ENCODE data around the gene CLVS2.
A peak's percentile ranks its signal among the peaks of the same experiment; 100 is the strongest.

Gene CLVS2, protein sequence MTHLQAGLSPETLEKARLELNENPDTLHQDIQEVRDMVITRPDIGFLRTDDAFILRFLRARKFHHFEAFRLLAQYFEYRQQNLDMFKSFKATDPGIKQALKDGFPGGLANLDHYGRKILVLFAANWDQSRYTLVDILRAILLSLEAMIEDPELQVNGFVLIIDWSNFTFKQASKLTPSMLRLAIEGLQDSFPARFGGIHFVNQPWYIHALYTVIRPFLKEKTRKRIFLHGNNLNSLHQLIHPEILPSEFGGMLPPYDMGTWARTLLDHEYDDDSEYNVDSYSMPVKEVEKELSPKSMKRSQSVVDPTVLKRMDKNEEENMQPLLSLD

DNA sequence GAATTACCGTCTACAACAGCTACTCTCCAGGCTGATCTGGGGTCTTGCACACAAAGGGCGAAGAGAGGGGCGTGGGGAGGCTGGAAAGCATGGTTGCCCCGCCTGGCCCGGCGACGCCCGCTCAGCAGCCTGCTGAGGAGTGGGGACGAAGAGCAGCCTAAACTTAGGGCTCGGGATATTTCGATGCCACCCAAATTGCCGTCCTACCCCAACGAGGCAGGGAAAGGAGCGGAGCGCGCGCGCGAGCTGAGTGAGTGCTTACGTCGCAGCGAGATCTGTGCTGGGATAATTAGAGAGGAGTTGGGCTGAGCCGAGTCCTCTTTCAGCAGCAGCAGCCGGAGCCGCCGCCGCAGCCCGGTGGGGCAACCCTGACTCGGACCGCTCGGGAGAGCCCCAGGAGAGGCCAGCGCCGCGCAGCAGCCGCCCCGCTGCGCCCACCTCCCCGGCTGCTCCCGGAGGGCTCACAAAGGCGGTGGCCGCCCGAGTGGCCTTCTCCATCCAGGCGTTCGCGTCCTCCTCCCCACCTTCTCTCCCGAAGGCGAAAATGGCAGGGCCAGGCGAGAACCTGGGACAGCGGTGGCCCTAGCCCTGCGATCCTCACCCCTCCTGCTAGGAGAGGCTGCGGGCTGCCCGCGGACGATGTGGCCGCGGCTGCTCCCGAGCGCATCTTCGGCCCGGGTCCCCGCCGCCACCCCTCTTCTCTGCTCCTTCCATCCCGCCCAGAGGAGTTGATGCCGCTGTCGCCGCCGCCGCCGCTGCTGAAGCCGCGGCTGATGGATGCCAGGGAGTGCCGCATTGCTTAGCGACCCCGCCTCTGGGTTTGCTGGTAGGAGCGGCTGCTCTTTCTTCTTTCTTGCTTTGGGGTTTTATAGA lies at the start of gene CLVS2:
Gene CLVS2 (plus strand): TSS at position 315 of the 873 bp plus-strand sequence. CDS start 1,543 bp downstream, outside the sequence.
- peak; percentile 77 for DNase-seq

DNA sequence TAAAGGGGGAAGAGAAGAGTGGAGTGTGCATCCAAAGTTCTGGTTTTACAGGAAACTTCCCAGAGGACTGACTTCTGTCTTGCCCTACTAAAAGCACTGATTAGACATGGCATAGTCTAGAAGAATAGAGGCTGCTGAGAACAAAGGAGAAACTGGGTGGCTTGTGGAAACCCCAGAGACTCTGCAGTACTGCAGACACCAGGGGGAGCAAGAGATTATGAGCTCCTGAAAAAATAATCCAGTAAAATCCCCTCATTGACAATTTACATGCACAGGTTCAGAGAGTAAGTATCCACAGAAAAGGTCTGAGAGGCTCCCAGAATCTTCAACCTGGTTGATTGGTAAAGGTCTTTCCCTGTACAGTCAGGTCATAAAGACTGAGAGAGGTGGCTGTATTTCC lies 48.7 kb upstream of the CLVS2 start:
- no peak for DNase-seq

DNA sequence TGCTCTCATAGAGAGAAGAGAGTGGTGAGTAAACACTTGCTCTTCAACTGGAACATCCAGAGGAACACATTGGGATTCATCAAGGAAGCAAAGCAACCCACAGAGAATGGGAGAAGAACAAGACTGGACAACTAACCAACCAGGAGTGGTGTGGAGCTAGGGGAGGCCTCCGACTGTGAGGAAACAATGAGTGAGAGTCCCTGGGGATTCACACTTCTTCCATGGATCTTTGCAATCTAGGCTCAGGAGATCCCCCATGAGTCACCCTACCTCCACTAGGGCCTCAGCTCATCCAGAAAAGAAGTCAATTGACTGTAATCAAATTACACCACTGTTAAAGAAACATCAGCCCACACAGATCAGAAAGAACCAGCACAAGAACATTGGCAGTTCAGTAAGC lies 42.3 kb upstream of the CLVS2 start:
- DNase-seq: no peak

DNA sequence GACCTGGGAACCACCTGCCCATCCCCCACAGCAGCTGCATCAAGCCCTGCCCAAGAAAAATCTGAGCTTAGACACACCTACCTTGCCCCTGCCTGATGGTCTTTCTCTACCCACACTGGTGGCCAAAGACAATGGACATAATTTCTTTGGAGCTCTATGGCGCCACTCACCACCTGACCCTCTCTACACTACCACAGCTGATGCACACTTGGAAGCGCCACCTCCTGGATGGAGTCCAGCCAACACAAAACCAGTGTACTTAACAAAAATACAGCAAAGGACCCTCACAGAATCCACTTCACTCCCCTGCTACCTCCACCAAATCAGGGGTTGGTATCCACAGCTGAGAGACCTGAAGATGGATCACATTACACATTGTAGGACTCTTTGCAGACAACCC lies 39.7 kb upstream of the CLVS2 start:
- DNase-seq: no peak

DNA sequence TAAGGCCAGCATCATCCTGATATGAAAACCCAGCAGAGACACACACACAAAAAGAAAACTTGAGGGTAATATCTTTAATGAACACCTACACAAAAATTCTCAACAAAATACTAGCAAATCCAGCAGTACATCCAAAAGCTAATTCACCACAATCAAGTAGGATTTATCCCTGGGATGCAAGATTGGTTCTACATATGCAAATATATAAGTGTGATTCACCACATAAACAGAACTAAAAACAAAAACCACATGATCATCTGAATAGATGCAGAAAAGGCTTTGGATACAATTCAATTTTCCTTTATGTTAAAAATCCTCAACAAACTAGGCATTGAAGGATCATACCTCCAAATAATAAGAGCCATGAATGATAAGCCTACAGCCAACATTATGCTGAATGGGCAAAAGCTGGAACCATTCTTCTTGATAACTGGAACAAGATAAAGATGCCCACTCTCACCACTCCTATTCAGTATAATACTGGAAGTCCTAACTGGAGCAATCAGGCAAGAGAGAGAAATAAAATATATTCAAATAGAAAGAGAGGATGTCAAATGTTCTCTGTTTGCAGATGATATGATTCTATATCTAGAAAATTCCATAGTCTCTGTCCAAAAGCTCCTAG lies 33.9 kb upstream of the CLVS2 start:
- DNase-seq: no peak

DNA sequence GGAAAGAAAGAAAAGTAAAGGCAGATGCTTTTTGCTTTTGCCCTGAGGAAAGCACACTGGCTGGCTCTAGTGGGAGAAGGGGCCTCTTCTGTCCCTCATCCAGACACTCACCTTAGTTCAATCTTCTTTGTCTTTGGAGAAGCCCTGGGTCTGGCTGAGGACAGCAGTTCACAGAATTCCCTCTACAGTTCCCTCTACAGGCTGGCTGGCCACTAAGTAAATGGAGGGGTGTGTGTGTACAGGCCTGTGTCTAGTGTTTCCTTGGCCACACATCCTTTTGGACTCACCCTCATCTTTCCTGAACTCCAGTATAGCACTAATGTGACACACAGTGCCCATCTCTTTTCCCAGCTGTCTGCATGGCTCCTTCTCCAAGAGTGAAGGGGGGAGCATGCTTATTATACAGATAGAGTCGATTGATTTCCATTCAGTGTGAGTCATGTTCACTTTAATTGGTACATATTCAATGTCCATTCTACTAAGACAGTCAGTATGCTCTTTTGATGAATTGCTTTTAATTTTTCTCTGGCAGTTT lies 26.0 kb upstream of the CLVS2 start:
- DNase-seq: no peak

DNA sequence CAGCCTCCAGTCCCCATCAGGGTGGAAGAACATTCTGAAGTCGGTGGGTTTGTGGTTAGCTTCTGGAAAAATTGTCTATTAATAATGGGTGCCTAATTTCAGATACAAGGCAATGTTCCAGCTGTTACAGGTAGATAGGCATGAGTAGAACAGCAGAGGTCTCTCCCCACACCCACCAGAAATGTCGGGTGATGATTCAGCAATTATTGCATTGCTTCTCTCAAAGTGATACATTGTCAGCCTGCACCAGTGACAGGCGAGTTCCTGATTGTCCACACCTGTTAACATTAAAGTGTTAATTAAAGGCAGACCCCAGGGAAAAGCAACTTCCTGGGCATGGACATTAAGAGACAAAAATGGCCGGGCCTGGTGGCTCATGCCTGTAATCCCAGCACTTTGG lies 18.9 kb upstream of the CLVS2 start:
- no peak for DNase-seq

DNA sequence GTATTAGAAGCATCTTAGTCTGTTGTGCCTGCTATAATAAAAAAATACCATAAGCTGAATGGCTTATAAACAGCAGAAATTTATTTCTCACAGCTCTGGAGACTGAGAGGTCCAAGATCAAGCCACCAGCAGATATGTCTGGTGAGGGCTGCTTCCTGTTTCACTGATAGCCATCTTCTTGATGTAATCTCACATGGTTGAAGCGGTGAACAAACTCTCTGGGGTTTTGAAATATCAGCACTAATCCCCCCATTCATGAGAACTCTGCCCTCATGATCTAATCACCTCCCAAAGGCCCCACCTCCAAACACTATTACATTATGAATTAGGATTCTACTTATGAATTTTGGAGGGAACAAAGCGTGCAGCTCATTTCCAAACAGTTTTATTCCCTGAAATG lies 11.6 kb upstream of the CLVS2 start:
- no peak for DNase-seq

DNA sequence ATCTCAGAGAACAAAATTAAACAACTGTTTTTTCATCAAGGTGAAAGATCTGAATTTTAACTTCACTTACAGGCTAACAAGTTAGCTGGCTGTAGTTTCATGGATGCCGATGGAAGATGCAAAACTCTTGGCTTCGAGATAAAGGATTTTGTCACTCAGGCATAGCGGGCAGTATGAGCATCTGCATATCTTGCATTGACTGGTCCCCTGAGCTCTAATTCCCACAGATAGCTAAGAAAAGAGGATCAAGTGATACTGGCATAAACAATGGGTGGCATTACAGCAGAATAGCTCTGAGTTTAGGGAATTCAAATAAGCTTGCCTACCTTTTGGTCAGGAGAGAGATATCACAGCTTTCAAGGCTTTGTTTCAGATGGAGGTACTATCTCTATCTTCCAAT lies 1.8 kb upstream of the CLVS2 start:
- no peak for DNase-seq

DNA sequence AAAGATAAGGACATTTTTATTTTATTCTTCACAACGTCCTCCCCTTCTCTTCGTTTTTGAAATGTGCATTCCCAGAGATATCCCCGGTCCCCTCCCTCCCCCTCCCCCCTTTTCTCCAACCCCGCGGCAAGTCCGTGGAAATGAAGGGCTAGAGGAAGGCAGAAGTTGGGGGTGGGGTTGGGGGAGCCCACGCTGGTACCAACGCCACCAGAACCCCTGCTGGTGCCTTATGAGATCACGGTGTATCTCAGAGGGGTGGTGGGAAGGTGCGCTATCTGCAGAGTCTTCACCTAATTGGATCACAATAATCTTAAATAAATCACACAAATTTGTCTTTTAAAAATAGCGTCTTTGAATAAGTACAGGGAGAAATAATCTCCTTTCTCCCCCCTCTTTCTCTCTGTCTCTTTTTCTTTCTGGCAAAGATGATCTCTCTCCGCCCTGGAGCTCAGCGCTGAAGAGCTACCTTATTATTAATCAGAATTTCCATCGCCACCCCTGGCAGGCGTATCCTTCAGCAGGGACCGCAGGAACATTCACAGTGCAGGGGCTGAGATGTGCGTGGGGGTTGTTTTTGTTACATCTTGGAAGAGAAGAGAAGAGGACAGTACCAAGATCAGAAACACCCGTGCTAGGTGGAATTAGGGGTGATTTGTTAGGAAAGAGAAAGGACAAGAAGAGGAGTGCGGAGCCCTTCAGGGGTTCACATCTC lies 915 bp downstream of the CLVS2 start:
- peak; percentile 46 for DNase-seq

DNA sequence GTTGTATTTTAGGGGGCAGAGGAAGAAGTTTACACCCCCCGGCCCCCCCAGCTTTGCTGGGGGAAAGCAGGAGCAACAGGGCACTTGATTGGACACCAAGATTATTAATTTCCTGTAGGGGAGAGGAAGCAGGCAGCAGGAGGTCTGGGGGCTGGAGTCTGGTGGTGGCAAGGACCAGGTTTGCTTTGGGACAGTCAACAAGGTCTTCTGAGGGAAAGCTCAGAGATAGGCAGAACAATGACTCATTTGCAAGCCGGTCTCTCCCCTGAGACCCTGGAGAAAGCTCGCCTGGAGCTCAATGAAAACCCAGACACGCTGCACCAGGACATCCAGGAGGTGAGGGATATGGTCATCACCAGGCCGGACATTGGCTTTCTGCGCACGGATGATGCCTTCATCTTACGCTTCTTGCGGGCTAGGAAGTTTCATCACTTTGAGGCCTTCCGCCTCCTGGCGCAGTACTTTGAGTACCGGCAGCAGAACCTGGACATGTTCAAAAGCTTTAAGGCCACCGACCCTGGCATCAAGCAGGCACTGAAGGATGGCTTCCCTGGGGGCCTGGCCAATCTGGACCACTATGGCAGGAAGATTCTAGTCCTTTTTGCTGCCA lies 1.6 kb downstream of the CLVS2 start:
- no peak for DNase-seq

DNA sequence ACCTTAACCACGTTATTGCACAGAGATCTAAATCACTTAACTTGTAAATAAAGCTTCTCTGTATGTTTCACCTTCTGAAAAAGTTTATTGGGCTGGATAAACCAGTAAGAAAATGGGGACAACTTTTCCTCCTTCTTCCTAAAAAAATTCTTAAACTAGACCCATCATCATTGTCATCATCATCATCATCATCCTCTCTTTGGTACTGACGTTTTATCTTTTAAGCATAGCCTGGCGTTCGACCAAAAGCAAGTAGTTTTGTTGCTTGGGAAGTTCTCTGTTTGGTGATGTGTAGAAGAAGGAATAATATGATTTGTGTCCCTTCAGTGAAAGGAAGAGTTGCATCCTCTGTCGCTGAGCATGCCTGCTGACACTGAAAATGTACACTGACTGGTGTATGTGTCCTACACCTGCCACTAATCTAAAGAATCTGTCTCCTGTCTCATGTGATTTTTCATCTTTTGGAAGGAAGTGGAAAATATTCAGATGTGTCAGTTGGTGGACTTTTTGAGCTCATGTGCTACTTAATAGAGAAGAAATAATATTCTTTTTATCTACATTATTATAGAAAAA lies 2.5 kb downstream of the CLVS2 start:
- no peak for DNase-seq

DNA sequence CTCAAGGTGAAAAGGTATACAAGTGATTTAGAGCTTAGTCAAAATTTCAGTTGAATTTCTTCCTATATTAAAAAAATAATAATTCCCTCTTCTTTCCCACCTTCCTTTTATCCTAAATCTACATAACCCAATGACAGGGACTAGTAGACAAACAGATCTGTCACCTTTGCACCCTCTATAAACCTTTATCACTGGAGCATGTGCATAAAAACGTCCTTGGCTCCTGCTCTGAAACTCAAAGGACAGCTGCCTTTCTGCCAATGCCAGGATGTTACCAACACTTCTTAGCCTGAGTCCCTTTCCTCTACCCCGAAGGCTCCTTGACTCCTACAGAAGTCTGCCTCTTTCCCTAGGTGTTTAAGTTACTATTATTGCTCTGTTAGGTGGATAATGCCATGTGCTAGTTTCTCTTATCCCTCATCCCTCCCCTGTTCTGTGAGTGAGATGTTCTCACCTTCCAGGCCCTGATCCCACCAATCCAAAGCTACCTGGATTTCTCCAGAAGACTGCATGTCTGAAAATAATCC lies 4.3 kb downstream of the CLVS2 start:
- no peak for DNase-seq

DNA sequence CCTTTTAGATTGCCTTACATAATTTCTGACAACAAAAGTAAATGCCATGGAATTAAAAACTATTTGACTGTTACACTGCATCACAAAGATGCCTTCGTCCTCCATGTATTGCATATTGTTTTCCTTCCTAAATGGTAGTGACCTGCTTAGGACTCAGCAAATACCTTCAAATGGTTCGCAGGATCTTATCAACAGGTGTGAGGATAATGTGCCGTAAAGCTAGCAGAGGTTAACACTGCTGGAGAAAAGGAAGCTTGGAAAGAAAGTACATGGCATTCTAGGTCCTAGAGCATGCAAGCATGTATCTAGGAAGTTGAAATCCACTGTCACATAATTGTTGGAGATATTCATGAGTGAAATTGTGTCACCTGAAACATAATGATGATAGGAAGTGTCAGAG lies 5.5 kb downstream of the CLVS2 start:
- no peak for DNase-seq

DNA sequence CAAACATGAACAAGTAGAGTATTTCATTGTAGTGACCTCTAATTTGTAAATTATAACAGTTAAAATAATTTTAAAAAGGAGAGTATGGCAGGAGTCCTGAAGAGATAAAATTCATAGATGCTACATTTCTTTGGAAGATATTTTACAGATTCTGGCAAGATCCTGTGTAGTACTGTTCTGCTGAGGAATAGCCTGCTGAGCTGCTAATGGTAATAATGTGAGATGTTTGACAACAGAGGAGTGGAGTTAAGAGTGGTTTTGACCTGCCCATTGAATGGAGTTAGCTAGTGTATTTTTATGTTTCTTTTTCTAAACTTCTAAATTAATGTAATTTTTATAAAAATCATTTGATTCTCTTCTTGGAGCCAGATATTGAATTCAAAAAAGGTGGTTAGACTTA lies 11.8 kb downstream of the CLVS2 start:
- DNase-seq: no peak

DNA sequence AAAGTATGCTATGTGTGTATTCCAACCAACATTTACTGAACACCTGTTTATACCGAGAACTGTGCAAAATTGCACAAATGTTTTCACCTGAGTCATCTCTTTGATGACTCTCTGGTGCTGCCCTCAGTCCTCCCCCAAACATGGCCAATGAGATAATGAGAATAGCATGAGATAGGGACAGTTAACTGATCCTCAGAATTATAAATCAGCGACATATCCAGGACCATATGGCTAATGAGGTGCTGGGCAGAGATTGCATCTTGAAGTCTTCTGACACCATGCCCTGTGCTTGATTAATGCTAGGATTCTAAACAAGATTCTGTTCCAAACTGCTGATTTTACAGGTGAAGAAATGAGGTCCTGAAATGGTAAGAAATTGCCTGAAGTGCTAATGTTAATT lies 13.0 kb downstream of the CLVS2 start:
- peak; percentile 15 for DNase-seq

DNA sequence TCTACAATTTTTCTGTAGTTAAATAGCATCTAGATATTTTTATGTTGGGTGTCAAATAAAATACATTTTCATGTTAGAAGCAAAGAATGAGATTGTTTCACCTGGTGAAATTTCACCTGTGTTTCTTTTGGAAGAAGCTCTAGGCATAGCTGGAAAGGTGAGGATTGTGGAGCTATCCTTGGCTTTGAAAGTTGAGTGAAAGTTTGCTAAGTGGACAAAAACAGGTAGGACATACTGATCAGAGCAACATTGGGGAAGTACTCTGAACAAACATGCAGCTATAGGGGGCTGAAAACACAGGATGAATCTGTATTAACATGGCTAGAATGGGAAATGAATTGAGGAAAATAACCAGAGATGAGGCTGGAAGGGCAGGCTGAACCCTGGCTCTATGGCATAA lies 18.8 kb downstream of the CLVS2 start:
- no peak for DNase-seq

DNA sequence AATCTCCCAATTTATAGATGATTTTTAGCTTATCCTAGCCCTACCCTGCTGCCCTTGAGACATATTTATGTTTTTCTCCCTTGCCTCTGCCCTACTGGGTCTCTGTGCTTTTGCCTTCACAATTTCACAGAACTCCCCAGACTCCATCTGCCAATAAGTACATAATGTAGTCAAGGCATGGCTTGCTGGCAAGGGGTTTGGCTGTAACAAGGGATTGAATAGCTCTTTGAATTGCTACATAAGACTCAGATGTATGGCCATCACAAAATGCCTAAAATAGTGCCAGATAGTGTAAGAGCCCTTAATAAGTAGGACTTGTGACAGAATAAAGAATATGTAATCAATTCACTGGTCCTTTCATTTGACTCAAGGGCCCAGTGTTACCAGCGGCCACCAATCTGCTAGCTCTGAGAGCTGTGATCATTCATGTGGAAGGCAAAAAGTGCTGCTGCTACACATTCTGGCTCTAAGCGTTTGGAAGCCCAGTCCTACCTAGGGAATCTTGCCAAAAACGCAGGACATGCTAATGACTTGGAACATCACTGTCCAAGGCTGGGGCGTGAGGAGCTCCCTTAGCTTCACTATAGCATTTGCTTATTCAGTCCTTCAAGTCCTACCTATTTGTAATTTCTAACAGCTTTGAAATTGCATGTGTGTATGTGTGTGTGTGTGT lies 20.5 kb downstream of the CLVS2 start:
- DNase-seq: peak; percentile 53

DNA sequence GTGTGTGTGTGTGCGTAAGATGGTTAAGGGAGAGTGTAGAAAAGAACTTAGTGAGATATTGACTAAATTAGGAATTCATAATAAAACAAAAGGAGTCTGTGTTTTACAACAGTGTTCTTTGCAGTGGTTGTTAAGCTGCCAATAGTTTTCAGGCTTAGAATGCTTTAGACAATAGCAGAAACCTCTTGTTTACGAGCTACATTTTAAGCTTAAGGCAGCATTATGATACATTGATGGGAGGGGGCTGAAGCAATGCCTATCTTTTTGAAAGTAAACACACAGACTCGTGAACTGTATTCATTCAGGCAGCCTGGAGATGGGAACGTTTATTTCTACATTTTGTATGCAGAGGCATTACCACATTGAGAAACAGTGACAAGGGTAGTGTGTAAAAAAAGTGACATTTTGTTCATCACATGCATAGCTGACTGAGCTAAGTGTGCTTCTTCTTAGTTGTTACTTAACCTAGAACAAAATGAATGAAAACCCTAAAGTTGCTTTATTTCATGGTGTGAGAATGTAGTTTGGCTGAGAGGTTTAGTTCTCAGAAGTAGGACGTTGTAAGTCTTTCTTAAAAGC lies 21.2 kb downstream of the CLVS2 start:
- DNase-seq: no peak

DNA sequence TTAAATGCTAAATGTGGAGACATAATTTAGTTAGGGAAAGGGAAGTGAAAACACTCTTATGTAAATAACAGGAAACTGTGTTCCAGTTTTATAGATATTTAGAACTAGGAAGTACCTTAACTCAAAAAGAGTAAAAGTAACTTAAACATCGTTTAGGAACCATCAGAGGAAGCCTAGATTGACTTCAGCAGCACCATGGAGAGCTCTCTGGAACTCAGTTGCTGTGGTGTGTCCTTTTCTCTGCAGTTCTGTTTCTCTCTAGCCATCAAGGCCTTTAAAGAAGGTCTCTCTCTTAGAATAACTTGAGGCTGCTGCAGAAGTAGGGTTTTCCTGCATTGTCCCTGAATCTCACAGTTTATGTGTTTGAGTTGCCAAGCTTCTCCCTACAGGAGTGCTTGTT lies 26.9 kb downstream of the CLVS2 start:
- DNase-seq: no peak

DNA sequence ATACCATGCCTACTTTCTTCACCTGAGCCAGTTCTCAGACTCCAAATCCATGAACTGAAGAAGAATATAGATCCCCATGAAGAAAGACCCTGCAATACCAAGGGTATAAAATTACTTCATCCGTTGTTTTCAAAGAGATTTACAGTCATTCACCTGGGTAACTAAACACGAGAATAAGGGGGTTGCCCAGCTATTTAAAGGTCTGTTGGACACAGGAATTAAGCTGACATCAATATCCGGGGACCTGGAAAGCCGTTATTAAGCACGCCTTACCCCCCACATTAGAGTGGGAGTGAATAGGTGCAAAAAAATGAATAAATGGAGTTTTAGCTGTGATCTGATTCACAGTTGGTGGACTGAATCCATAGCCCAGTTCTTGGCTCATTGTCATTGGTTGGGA lies 28.9 kb downstream of the CLVS2 start:
- no peak for DNase-seq
